ENCODE data around the gene ZNF544.

The ZNF544 gene

DNA sequence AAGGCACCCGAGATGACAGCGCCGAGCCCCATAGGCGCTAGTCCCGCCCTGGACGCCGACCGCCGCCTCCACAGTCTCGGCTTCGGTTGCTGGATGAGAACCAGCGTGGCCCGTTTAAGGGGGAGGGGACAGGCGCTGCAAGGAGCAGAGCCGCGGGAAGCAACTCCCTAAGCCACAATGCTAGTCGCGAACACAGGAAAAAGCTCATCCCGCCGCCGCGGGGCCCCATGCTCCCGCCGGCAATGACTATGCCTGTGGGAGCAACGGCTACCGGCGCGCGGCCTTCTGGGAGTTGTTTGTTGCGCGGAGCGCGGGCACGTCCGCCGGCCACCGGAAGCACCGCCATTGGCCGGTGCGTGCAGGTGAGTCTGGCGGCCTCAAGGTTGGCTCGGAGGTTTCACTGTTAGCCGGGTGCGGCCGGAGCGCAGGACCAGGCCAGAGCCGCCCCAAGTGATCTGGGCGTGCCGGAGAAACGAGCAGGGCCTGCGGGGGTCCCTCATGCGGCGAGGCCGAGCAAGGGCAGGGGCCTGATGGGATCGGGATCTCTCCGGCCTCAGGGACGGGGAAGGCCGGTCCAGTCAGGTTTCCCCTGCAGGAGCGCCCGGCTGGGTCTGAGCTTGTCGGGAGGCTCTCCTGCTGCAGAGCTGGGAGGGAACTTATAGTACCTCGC lies at the start of gene ZNF544:
Gene ZNF544 (plus strand): TSS at position 330 of the 670 bp plus-strand sequence. CDS start 15,110 bp downstream, outside the sequence.
- peak; percentile 38 for DNase-seq (ENCODE audit: low spot score)

DNA sequence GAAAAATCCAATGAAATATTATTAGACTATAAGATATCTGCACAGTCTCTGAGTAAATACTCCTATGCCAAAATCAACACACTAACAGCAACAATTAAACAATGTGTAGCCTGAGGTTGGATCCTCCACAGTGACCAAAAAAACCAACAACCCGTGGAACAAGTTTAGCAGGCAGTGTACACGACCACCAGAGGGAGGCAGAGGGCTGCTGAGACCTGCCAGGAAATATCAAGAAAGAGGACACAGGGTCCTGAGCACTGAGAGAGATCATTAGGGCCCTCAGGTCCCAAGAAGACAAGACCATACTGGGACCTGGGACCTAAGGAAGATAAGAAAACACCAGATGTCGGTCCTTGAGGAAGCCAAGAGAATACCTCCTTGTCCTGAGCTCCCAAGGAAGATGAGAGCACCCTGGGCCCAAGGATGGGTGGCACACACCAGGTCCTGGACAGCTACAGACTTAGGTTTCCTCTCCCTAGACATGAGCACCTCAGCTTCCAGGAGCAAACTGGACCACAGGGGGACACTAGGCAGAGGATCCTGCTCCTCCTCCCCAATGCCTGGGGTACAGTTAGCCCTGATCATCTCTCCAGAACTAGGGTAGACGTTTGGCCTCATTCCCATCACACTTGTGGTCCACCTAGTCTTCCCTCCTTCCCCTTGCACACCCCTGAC lies 46.7 kb upstream of the ZNF544 start:
- DNase-seq (ENCODE audit: low spot score), result peak; percentile 37

DNA sequence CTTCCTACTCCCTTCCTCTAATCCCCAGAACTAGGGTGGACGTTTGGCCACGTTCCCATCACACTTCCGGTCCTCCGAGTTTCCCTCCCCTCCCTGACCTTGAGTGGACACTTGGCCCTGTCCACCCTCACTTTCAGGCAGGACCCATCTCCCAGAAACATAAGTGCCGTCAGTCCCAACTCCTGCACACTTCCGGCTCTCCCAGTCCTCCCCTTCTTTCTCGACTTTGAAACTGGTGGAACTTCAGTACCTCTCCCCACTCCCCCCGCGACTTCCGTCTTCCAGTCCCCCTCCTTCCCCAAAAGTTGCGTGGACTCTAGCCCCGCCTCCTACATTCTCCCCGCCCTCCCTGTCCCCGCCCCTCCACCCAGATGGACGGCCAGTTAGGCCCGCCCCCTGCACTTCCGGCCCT lies 46.1 kb upstream of the ZNF544 start:
- DNase-seq (ENCODE audit: low spot score), result peak; percentile 89

DNA sequence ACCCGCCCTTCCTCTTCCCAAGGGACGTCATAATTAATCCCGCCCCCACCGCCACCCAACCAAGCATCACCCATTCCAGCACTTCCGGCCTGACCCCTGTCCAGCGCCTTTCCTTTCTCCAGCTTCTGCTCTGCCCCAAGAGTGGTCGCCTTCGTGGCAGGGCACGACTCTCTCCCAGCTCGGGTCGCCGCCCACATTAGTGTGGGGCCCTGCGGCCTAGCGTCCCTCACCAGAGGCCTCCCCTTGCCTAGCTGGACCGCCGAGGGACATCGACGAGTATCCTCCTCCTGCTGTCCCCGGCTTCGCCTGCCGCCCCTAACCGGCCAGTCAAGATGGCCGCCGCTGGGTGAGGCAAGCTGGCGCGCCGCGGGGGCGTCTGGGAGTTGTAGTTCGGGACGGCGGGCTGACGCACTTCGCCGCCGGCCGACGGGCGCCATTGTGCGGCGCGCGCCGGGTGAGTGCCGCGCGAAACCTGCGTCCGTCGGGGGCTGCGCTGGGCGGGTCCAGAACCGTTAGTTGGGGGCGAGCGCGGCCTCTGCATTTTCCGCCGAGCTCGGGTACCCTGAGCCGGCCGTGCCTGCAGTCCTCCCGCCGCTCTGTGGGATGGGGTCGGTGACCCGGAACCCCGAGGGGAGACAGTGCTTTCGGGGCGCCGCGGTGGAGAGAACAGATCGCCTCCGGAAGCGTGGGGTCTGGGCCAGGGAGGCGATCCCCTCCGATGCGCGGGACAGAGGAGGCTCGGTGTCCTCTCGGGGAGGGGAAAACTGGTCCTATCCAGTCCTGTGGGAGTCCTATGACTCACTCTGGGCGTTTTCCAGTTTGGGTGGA lies 45.5 kb upstream of the ZNF544 start, which contains the start of gene ZNF274:
Gene ZNF274 (plus strand): TSS at position 73 of the 828 bp plus-strand sequence. CDS start 905 bp downstream, outside the sequence.
- peak; percentile 91 for DNase-seq (ENCODE audit: low spot score)

DNA sequence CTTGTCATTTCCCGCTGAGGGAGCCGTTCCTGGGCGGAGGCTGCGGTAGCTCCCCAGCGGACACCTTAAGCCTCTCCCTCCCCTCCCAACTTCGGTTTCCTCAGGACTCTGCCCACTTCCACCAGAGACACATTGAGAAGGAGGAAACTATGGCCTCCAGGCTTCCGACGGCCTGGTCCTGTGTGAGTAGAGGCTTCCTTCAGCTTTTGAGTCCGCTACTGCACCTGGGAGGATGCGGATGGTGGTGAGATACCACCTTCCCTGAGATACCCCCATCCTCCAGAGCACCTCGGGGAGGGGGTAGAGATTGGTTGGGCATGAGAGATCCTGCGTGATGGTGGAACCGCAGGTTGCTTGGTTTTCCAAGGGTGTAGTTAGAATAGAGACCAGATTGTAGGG lies 44.9 kb upstream of the ZNF544 start:
- DNase-seq (ENCODE audit: low spot score), result peak; percentile 40

DNA sequence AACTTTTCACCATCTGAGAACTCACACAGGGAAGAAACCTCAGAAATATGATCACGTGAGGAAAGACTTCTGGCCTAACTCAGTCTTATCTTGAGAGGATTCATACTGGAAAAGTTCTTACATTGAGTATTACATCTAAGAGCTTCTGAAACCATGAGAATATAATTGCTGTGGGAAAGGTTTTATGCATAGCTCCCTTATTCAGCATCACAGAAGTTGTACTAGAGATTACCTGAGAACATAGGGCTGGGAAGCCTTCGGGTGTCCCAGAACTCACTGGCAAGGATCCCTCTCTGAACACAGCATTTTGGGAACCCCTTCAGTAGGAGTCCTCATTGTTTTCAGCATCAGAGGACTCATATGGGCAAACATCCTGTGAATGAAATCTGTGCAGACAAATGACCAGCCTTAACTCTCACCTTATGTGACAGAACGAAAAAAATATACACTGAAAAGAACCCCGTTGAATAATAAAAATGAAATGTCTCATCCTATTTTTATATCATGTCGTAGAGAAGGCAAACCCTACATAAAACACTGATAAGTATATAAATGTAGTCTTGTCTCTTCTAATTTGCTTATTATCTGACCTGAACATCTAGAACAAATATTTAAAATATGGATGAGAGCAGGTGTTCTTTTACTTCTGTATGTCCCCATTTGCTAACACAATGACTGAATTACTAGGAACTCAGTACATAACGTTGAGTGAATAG lies 31.7 kb upstream of the ZNF544 start:
- DNase-seq (ENCODE audit: low spot score), result no peak

DNA sequence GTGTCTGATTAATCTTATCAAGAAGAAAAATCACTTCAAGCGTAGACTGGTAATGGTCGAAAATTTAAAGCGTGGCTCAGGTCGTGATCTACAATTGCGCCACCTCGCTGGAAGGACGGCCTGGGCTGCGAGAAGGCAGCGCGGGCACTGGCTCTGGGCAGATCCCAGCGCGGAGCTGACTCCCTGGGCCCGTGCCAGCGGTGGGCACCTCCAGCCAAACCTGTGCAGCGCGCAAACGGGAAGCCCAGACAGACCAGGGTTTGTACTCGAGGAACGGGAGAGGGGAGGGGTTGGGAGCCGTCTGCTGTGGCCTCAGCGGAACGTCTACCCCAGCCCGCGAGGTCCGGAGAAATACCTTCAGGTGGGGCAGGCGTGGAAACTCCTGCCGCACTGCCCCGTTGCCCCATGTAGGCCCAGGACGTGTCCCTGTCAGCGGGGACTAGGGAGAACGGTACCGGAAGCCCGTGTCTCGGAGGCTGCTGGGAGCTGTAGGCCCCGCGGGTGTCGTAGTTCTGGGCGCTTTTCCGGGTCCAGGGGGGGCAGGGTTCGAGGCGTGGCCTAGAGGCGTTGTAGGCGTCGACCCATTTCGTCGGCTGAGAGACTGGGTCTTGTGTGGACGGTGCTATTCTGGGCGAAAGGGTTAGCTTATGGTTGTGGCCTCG lies 24.8 kb upstream of the ZNF544 start:
- DNase-seq (ENCODE audit: low spot score), result no peak

DNA sequence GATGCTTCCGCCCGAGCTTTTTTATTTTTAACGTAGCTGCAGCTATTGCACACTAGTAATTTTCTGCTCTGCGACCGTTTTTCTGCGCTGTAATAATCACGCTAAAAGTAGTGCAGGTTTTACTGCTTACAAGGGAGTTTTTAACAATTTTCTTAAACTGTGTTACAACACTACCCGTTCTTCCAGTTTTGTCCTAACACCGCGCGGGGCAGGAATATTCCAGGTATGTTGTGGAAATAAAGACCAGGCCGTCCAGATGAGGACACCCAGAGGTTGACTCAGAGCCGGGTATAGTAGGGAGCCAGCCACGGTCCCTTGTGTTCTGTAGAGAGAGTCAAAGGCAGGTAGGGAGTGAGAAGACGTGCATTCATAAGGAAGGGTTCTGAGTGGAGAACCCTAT lies 24.1 kb upstream of the ZNF544 start:
- no peak for DNase-seq (ENCODE audit: low spot score)

DNA sequence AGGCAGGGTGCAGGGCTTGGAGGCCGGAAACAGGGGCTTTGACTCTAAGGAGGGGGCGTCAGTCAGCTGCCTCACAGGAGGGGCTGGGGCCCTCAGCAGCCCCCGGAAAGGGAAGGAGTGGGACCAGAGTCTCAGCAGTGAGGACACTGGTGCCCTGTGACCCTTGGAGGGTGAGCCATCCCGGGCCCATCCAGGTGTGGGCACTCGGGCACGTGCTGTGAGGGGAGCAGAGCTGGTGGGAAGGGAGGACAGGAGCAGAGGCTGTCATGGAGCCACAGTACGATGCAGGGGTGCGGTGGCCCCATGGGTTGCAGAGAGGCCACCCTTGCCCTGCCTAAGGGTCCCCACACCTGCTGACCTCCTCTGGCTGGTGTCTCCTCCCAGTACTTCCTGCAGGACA lies 19.1 kb upstream of the ZNF544 start:
- DNase-seq (ENCODE audit: low spot score), result no peak

DNA sequence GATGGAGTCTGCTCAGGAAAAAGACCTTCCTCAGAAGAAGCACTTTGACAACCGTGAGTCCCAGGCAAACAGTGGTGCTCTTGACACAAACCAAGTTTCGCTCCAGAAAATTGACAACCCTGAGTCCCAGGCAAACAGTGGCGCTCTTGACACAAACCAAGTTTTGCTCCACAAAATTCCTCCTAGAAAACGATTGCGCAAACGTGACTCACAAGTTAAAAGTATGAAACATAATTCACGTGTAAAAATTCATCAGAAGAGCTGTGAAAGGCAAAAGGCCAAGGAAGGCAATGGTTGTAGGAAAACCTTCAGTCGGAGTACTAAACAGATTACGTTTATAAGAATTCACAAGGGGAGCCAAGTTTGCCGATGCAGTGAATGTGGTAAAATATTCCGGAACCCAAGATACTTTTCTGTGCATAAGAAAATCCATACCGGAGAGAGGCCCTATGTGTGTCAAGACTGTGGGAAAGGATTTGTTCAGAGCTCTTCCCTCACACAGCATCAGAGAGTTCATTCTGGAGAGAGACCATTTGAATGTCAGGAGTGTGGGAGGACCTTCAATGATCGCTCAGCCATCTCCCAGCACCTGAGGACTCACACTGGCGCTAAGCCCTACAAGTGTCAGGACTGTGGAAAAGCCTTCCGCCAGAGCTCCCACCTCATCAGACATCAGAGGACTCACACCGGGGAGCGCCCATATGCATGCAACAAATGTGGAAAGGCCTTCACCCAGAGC lies 16.2 kb upstream of the ZNF544 start:
- DNase-seq (ENCODE audit: low spot score), result no peak

DNA sequence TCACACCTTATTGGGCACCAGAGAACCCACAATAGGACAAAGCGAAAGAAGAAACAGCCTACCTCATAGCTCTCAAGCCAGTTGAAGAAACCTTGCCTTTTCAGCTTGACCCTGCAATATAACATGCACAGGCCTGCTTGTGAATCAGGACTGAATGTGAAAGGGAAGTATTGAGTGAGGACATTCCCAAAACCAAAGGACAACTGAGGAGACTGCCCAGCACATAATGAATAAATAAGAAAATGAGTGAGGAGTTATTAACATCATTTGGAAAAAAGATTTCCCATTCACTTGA lies 15.7 kb upstream of the ZNF544 start:
- no peak for DNase-seq (ENCODE audit: low spot score)

DNA sequence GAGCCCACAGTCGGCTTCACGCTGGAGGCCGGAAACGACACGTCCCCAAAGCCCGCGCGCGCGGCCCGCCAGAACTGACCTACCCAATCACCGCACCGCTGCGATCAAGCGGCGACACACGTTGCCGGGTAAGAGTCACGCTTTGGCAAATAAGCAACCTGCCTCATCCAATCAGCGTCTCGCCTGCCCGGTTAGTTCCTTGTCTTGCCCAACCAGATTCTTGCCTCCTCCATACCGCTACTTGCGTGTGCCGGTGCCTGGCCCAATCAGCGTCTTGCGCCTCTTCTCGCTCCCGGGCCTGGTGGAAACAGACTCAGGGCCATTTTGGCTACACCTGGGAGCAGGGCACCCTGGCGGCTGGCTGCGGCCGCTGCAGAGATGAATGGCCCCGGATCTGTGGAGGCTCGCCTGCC lies 11.6 kb upstream of the ZNF544 start:
- no peak for DNase-seq (ENCODE audit: low spot score)

DNA sequence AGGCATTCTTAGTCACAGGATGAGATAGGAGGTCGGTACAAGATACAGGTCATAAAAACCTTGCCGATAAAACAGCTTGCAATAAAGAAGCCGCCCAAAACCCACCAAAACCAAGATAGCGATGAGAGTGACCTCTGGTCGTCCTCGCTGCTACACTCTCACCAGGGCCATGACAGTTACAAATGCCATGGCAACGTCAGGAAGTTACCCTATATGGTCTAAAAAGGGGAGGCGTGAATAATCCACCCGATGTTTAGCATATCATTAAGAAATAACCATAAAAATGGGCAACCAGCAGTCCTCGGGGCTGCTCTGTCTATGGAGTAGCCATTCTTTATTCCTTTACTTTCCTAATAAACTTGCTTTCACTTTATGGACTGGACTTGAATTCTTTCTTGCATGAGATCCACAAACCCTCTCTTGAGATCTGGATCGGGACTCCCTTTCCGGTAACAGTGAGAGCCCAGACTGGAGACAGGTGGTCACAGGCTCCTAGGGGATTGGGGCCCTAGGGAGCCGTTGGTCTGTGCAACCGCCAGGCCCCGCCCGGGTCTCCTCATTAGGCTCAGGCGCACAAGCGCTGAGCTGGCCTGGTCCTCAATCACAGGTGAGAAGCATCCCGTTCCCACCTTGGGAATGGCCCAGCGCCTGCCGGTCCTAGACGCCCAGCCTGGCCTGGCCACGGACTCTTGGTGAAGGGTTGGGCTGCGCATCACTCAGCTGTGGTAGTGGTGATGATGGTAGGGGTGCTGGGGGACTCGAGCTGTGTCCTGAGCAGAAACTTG lies 10.9 kb upstream of the ZNF544 start:
- DNase-seq (ENCODE audit: low spot score), result no peak

DNA sequence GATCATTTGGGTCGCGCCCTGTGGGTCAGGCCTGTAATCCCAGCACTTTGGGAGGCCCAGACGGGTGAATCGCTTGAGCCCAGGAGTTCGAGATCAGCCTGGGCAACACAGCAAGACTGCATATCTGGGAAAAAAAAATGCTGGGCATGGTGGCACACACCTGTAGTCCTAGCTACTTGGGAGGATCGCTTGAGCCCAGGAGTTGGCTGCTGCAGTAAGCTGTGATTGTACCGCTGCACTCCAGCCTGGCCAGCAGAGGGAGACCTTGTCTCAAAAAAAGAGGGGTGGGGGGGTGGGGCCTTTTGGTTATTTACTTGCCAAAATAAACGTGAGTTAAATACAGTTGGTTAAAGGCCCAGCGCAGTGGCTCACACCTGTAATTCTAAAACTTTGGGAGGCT lies 9.8 kb upstream of the ZNF544 start:
- DNase-seq (ENCODE audit: low spot score), result peak; percentile 6

DNA sequence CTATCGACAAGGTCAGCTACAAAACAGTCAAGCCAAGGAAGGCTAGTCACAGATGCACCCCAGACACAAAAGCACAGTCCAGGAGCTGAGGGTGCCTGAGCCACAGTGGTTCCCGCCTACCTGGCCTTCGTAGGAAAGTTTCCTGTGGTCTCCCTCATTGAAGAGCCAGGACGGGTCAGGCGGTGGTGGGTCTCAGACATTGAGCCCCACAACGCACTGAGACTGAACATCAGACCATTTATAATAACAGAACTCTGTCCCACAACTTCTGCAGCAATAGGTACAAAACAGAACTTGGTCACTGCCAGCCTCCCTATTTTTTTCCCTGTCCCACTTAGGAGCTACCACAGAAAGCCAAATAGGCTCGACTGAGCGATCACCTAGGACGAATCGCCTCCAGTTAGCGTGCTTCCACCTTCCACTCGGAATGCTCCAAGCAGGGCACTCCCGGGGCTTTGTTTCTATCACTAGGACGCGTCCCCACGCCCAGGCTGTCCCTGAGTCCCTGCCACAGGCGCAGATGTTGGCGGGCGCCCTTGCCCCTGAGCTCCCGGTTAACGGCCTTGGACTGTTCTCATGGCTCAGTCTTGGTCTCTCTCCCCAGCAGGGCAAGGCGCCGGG lies 640 bp upstream of the ZNF544 start:
- peak; percentile 1 for DNase-seq (ENCODE audit: low spot score)

DNA sequence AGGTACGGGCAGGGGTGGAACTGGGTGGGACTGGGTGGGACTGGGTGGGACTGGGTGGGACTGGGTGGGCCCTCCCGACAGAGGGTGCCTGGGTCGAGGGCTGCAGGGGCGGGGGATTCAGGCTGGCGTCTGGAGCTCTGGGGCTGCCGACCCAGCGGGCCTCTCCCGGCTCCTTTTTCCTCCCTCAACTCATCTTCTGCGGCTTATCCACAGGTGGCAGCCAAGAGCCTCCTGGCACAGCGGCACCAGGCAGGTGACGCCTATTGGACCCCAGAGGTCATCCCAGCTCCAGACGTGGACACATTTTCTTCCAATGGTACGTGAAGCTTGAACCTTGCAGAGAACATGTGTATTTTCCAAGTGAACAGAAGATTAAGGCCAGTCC lies 533 bp downstream of the ZNF544 start:
- peak; percentile 2 for DNase-seq (ENCODE audit: low spot score)

DNA sequence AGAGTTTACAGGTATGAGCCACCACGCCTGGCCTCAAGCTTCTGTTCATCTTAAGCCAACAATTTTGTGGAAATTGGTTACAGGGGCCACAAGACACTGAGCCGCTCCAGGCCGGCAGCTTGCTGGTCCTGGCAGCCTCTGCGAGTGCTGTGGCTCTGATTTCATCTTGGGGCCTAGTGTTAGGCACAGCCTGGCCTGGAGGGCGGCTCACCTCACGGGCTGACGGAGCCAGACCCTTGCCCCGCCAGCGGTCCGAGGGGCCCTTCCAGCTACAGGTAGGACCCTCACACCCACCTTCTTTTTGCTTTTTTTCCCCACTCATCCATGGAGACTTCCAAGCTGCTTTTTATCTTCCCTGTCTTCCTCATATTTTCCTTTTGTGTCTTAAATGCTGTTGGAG lies 8.6 kb downstream of the ZNF544 start:
- no peak for DNase-seq (ENCODE audit: low spot score)

DNA sequence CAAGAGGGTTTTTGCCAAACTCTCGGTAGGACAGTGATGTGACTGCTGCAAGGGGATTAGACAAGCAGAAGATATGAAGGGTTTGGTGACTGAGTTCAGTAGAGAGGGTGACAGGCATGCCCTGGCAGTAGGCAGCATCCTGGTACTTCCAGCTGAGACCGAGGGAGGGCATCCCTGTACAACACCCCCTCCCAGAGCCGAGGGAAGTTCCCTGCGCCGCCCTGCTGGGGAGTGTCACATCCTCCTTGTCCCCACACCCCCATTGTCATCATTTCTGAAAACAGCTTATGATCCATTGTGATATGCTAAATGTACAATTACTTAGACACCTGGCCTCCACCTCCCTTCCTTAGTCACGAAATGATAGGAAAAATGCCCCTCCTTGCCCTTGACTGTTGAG lies 14.6 kb downstream of the ZNF544 start:
- no peak for DNase-seq (ENCODE audit: low spot score)

DNA sequence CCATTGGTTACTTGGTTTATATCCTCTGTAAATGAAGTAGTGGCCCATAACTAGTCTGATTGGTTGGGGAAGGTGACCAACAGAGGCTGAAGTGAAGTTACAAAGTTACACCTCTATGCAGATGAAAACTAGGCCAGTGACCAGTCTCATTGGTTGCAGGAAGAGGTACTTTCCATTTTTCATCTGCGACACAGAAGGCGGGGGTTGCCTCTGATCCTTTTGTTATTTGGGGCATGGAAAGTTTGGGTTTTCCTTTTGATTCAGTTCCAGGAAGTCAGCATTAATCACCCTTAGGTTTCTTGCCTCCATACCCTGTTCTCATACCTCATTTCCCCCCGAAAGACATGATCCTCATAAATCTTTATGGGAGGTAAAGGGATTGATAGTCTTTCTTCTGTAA lies 20.2 kb downstream of the ZNF544 start:
- no peak for DNase-seq (ENCODE audit: low spot score)
